Mononuclear cell (primary cell): ENCODE results near the gene ERI3. TPM values are rescaled to one million over a fixed set of nuclear protein-coding genes. Genes with fewer than 3 reads are reported as not detected.

Experiments used
- H3K27me3 ChIP-seq: 2 replicates; pipeline ENCODE4 v1.6.0; 2011; ENCODE audit warnings: low read length, control low read depth; ENCODE audit not compliant: insufficient read depth
- H3K4me1 ChIP-seq: 2 replicates; pipeline ENCODE4 v1.5.1; 2011; ENCODE audit warnings: mild to moderate bottlenecking, low read length, control low read depth; ENCODE audit not compliant: insufficient read depth
- H3K4me3 ChIP-seq: 2 replicates; pipeline ENCODE4 v1.5.1; 2011; ENCODE audit warnings: mild to moderate bottlenecking, low read length, moderate library complexity
- H3K9me3 ChIP-seq: 2 replicates; pipeline ENCODE4 v1.5.1; 2011; ENCODE audit warnings: low read depth, mild to moderate bottlenecking, control low read depth, low read length
- total RNA-seq: library from RNA; depleted of rRNA; stranded (reverse); fragments of >200 nt; gene quantifications from one replicate; pipeline ENCODE4 v1.2.3, GENCODE V29; 2012

Gene ERI3
- total RNA-seq, 1 donor = 11.3 TPM

- Histone ChIP-seq H3K4me3 (no peak overlapping the region), H3K27me3 (no peaks in the 10 kb centered on the region), H3K9me3 (no peaks in the 10 kb centered on the region), H3K4me1 (peaks cover 10% of the 10 kb centered on the region)
These were observed 84.1 kb downstream of the ERI3 start for GRCh38 chr1:44270686-44271628.

- Histone ChIP-seq H3K9me3 (no peaks in the 10 kb centered on the region), H3K27me3 (no peaks in the 10 kb centered on the region), H3K4me1 (peaks cover 28% of the 10 kb centered on the region), H3K4me3 (no peak overlapping the region)
These were observed 87.0 kb downstream of the ERI3 start for GRCh38 chr1:44268054-44268453.

- H3K4me3 ChIP-seq = no peak overlapping the region
- no peaks in the 10 kb centered on the region for H3K9me3 ChIP-seq
- H3K4me1 ChIP-seq = peaks cover 34% of the 10 kb centered on the region
- H3K27me3 ChIP-seq = no peaks in the 10 kb centered on the region
These were observed 87.6 kb downstream of the ERI3 start for GRCh38 chr1:44267438-44267837.

DNA sequence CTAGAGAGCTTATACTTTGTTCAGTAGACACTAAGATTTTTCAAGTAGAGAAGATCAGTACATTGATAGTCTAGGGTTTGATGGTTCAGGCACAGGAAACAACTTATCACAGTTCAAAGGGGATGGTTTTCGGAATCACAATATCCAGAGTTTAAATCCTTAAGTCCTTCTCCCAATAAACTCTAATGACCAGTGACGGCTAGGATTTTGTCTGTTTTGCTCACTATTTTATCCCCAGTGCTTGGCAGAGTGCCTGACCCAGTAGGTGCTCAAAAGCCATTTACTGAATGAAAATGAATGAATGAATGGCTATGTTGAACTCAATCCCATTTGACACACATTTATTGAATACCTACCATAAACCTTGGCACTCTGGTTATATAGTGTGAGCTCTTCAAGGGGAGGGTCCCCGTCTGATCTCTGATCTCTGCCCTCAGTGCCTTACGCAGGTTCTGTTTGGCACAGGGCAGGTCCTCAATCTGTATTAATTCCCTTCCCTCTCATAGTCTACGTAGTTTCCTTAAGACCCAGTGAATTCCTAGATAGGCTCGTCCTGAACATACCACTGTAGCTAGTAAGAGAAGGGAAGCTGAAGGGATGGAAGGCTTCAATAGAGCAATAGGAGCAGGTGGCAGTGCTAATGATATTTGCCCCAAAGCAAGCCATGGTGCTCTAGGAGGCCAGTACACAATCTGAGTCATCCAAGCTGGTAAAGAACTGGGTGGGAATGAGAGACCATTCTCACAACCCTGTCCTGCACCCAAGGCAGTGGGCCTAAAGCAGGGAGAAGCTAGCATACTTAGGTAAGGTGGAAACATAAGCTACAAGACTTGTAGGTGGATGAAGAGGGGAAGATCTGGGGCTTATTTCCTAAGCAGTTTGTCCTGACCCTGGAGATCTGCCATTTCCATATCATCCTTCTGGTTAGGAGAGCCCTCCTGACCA, 88.4 kb downstream of the ERI3 start:
- no peaks in the 10 kb centered on the region for H3K27me3 ChIP-seq
- H3K4me1 ChIP-seq = peaks cover 42% of the 10 kb centered on the region
- no peak overlapping the region for H3K4me3 ChIP-seq
- no peaks in the 10 kb centered on the region for H3K9me3 ChIP-seq

DNA sequence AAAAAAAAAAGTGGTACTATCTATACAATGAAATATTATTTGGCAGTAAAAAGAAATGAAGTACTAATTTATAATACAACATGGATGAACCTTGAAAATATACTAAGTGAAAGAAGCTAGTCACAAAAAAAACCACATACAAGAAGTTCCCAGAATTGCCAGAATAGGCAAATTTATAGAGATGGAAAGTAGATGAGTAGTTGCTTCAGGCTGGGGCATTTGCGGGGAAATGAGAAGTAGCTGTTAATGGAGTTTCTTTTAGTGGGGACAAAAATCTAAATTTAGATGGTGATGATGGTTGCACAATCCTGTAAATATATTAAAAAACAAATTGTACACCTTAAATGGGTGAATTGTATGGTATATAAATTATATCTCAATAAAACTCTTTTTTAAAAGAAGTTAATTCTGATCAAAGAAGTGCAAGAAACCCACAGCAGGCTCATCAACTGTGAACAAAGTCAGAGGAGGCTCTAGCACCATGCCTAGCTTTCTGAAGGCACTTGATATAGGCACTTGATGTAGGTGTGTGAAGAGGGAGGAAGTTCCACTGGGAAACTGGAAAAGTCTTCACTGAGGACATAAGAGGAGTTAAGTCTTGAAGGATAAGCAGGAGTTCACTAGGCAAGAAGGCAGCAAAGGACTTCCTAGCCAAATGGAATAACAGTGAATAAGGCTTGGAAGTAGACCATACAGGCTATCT, 89.2 kb downstream of the ERI3 start:
- H3K4me1 ChIP-seq = peaks cover 45% of the 10 kb centered on the region
- no peaks in the 10 kb centered on the region for H3K27me3 ChIP-seq
- no peak overlapping the region for H3K4me3 ChIP-seq
- H3K9me3 ChIP-seq = no peaks in the 10 kb centered on the region

DNA sequence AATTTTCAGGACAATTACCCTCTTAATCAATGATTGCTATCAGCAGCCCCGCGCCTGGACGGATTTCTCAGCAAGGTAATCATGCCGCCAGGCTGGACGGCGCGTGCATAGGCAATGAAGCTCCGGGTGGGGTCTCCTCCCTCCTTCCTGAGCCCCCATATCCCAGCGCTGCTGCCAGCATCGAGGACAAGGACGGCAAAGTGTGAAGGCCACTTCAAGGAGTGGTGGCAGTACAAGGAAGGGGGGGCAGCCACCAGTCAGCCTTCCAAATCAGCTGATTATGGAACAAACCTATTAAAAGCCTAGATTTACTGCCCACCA, 90.6 kb downstream of the ERI3 start:
- Histone ChIP-seq H3K4me1 (peaks cover 45% of the 10 kb centered on the region), H3K4me3 (no peak overlapping the region), H3K27me3 (no peaks in the 10 kb centered on the region), H3K9me3 (no peaks in the 10 kb centered on the region)

GRCh38 chr1:44263568-44264450, 91.2 kb downstream of the ERI3 start:
- Histone ChIP-seq H3K4me3 (no peak overlapping the region), H3K4me1 (peaks cover 45% of the 10 kb centered on the region), H3K9me3 (no peaks in the 10 kb centered on the region), H3K27me3 (no peaks in the 10 kb centered on the region)

GRCh38 chr1:44262816-44263567, 92.1 kb downstream of the ERI3 start:
- Histone ChIP-seq H3K27me3 (no peaks in the 10 kb centered on the region), H3K4me1 (peaks cover 45% of the 10 kb centered on the region), H3K9me3 (no peaks in the 10 kb centered on the region), H3K4me3 (no peak overlapping the region)

GRCh38 chr1:44262414-44262813, 92.6 kb downstream of the ERI3 start:
- Histone ChIP-seq H3K4me1 (peaks cover 45% of the 10 kb centered on the region), H3K27me3 (no peaks in the 10 kb centered on the region), H3K4me3 (no peak overlapping the region), H3K9me3 (no peaks in the 10 kb centered on the region)

GRCh38 chr1:44261962-44262361, 93.1 kb downstream of the ERI3 start:
- Histone ChIP-seq H3K4me3 (no peak overlapping the region), H3K27me3 (no peaks in the 10 kb centered on the region), H3K4me1 (peaks cover 45% of the 10 kb centered on the region), H3K9me3 (no peaks in the 10 kb centered on the region)

GRCh38 chr1:44261171-44261817, 93.8 kb downstream of the ERI3 start:
- Histone ChIP-seq H3K27me3 (no peaks in the 10 kb centered on the region), H3K9me3 (no peaks in the 10 kb centered on the region), H3K4me3 (no peak overlapping the region), H3K4me1 (peaks cover 45% of the 10 kb centered on the region)

DNA sequence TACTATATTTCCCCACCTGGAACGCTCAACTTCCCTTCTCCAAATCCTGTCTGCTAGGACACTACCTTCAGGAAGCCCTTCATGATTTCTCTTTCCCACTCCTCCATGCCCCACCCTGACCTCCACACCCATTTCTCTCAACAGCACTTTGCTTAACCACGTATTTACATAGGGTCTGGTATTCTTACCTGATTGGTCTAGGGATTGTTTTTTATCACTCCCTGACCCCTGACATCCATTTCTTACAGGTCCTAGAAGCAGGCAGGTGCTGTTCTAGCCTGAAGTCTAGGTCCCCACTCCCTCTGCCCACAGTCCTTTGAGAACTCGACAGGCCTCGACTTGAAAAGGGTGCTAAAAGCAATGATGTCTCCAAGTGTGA, 94.3 kb downstream of the ERI3 start:
- H3K4me3 ChIP-seq = no peak overlapping the region
- H3K4me1 ChIP-seq = peaks cover 40% of the 10 kb centered on the region
- H3K9me3 ChIP-seq = no peaks in the 10 kb centered on the region
- H3K27me3 ChIP-seq = no peaks in the 10 kb centered on the region

- no peaks in the 10 kb centered on the region for H3K27me3 ChIP-seq
- no peak overlapping the region for H3K4me3 ChIP-seq
- no peaks in the 10 kb centered on the region for H3K9me3 ChIP-seq
- H3K4me1 ChIP-seq = peaks cover 27% of the 10 kb centered on the region
These were observed 96.0 kb downstream of the ERI3 start for GRCh38 chr1:44259090-44259489.
